GM19468 (cell line): ENCODE data around the gene CAPZA2.
"Not testable (repeated sequence)": the region's sequence is repeated elsewhere in the genome, so short reads cannot be mapped to it uniquely, and the experiment has no call there.

Source experiments
- ATAC-seq: cut with Tn5 transposase; IDR thresholded peaks from one replicate; pipeline ENCODE4 v1.9.1; 2021; ENCODE audit warnings: mild to moderate bottlenecking, moderate library complexity, moderate number of reproducible peaks; ENCODE audit not compliant: unreplicated experiment; ENCODE audit errors: extremely low read depth

The CAPZA2 gene

DNA sequence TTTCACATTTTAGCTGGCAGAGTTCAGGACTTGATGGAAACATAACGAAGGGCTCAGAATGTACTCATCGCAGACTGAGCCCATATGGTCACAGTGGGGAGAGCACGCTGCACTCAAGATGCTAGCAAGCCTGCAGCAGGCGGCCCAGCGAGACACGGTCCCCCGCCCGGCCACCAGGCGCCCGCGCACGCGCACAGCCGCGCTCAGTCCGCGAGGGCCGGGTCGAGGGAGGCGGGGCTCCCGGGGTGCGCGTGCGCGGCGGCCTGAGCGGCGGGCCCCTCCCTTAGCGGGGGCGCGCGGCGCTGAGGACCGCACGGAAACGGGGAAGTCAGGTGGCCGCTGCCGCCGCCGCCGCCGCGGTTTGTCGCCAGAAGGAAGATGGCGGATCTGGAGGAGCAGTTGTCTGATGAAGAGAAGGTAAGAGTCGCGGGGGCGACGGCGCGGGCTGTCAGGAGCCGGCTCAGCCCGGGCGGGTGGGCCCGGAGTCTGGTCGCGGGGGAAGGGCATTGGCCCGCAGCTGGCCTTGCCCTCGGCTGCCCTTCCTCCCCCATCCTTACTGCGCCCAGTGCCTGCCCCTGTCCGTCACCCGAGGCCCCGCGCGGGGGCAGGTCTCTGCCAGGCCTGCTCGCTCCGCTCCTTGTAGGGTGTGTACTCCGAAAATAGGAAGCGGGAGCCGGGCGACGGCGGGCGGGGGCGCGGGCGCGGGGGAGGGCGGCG, at the start of gene CAPZA2:
TSS of gene CAPZA2 (plus strand) at position 354 of the 717 bp plus-strand sequence. CDS start at position 379, 25 bp downstream.
- peak; percentile 90 for ATAC-seq

DNA sequence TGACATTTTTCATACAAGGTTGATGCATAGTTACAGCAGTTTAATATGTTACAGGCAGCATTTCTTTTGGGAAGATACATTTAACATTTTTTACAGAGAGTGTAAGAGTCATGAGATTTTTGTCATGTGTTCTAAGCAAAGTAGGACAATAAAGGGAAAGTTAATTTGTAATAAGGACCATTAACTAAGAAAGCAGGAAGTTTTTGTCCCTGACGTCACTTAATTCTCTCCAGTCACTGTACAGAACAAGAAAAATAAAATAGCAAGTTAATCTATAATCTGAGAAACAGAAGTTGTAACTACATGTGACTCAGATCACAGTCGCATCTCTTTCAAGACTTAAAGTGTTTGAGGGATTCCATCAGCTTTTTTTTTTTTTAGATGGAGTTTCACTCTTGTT, 49.5 kb upstream of the CAPZA2 start:
- ATAC-seq, result no peak

DNA sequence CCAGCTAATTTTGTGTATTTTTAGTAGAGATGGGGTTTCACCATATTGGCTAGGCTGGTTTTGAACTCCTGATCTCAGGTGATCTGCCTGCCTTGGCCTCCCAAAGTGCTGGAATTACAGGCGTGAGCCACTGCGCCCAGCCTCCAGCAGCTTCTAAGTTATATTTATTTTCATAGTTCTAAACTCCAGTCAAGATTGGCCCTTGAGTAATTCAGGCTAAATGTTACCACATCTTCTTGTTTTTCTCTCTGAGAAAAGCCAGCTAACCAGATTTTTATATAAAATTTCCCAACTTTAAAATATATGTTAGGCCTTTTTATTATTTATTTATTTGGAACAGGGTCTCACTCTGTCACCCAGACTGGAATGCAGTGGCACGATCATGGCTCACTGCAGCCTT, 49.0 kb upstream of the CAPZA2 start:
- ATAC-seq, result not testable (repeated sequence)

DNA sequence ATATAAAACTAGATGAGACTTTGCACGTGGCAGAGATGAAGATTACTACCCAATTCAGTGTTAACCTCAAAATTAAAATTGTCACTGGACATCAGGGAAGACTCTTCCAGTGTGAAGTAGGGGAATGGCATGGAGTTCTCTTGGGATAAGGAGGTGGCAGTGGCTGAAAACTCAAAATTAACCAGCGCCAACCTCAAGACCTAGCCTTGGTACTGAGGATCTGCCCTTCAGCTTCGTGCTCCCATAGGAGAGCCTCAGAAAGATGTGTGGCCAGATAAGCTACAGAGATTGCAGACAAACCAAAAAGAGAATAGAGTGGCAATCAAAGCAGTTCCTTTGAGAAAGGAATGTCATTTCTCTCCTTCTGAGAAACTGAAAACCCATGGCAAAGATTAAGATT, 47.3 kb upstream of the CAPZA2 start:
- no peak for ATAC-seq

- ATAC-seq, result no peak
Measured at GRCh38 chr7:116820149-116820548, 42.2 kb upstream of the CAPZA2 start.

- not testable (repeated sequence) for ATAC-seq
Measured at GRCh38 chr7:116821647-116822046, 40.7 kb upstream of the CAPZA2 start.

DNA sequence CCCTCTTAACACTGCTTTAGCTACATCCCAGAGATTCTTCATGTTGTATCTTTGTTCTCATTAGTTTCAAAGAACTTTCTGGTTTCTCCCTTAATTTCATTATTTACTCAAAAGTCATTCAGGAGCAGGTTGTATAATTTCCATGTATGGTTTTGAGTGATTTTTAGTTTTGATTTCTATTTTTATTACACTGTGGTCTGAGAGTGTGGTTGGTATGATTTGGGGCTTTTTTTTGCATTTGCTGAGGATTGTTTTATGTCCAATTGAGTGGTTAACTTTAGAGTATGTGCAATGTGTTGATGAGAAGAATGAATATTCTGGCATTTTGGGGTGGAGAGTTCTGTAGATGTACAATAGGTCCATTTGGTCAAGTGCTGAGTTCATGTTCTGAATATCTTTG, 37.9 kb upstream of the CAPZA2 start:
- no peak for ATAC-seq

GRCh38 chr7:116828281-116828680, 34.1 kb upstream of the CAPZA2 start:
- no peak for ATAC-seq

DNA sequence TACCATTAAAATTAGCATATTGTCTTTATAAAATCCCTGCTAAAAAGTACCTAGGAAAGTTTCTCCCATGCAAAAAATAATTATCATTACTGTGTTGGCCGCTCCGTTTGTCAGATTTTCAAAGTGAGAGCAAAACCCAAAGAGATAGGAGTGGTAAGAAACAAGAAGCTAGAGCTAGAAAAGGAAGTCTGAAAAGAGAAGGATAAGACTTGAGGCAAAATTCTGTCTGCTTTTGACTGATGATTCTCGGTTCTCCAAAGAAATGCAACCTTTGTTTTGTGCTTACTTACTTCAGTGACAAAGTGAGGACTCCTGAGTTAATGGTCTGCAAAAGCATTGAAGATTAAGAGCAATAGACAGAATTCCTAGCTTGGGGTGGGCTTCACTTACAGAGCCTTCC, 33.3 kb upstream of the CAPZA2 start:
- ATAC-seq, result no peak

DNA sequence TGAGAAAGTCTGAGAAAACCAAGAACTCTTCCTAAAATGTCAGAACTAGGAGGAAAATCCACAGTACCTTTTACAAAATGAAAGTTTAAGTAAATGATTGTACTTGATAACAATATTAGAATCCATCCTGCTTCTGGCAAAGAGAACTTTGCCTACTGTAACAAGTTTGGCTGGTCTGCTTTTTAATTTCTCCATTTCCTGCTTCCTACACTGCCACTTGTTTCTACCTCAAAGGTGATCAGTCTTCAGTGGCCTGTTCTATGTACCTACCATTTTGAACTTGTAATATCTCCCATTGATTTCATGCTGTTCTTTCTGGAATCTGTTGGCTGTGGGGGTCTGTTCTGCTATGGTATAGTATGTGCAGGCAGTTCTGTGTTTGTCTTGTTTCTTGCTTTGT, 32.9 kb upstream of the CAPZA2 start:
- no peak for ATAC-seq

- ATAC-seq, result no peak
Measured at GRCh38 chr7:116832692-116833091, 29.7 kb upstream of the CAPZA2 start.

- no peak for ATAC-seq
Measured at GRCh38 chr7:116834815-116835504, 27.4 kb upstream of the CAPZA2 start.

DNA sequence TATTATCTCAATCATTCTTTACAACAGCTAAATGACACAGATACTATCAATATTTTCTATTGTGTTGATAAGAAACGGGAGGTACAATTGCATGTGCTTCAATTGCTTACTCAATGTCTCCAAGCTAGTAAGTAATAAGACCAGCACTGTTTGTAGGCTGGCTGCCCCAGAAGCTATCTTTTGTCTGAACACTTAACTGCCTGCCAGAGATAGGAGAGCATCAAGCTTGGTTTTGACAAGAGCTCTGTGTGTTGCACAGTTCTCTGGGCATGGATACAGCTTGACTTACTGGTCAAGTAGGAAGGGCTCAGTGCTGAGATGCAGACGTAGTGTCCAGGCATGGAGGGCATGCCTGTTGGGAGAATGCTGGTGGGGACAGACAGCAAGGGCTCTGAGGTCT, 26.3 kb upstream of the CAPZA2 start:
- ATAC-seq, result no peak

DNA sequence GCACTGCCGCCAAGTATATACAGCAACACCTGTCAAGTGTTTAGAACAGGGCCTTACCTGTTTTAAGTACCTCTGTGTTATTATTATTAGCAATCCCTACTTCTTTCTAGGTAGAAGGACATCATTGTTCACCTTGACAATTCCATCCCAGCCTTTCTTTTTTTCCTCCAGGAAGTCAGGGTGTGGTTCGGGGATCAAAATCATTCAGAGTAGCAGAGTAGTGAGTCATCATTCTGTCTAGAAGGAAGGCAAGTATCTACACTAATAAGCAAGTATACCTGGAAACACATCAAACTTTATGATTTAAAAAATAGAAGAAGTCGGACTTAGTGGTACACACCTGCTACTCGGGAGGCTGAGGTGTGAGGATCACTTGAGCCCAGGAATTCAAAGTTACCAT, 25.5 kb upstream of the CAPZA2 start:
- no peak for ATAC-seq

- no peak for ATAC-seq
Measured at GRCh38 chr7:116837586-116837985, 24.8 kb upstream of the CAPZA2 start.

DNA sequence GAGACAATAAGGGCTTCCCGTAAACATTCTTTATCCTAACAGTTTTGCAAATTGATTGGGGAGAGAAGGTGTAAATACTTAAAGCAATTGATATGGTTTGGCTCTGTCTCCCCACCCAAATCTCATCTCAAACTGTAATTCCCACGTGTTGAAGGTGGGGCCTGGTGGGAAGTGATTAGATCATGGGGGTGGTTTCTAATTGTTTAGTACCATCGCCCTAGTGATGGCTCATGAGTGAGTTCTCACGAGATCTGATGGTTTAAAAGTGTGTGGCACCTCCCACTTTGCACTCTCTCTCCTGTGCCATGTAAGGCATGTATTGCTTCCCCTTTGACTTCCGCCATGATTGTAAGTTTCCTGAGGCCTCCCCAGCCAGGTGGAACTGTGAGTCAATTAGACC, 22.1 kb upstream of the CAPZA2 start:
- ATAC-seq, result no peak

- no peak for ATAC-seq
Measured at GRCh38 chr7:116842371-116842770, 20.0 kb upstream of the CAPZA2 start.

DNA sequence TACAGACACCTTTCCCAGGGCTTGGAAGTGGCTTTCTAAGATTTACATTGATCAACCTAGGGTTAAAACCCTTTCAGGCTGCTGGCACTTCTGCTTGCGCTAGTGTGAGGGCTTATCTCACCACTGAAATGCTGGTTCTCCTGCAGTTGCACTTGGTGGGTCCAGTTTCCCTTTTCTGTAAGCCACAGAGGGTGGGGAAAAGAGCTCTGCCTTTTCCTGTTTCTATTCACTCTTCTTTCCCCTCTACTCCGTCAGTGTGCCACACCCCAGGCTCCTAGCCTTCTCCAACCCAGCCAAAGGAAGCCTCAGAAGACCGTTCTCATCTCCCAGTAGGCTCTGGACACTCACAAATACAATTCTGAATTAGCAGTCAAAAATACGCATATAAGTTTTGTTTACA, 19.0 kb upstream of the CAPZA2 start:
- no peak for ATAC-seq

DNA sequence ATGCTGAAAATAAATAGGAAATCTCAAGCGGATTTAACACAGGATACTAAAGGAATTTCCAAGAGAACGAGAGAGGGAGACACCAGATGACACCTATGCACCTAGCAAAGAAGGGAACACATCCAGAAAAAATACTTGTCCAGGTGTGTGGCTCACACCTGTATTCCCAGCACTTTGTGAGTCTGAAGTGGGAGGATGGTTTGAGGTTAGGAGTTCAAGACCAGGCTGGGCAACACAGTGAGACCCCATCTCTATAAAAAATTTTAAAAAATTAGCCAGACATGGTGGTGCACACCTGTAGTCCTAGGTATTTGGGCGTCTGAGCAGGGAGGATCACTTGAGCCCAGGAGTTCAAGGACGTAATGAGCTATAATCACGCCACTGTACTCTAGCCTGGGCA, 11.2 kb upstream of the CAPZA2 start:
- ATAC-seq, result no peak

- no peak for ATAC-seq
Measured at GRCh38 chr7:116851671-116852070, 10.7 kb upstream of the CAPZA2 start.

- no peak for ATAC-seq
Measured at GRCh38 chr7:116854132-116854531, 8.3 kb upstream of the CAPZA2 start.

GRCh38 chr7:116857052-116857451, 5.3 kb upstream of the CAPZA2 start:
- no peak for ATAC-seq
